HPDE6-E6E7 (cell line): ENCODE results near the gene IL17RD.

Experiments
- DNase-seq: peaks from one replicate; pipeline ENCODE4 v3.0.0; 2011; ENCODE audit warnings: missing footprints; ENCODE audit errors: extremely low spot score

The IL17RD gene

GRCh38 chr3:57065588-57065987 lies 99.6 kb downstream of the IL17RD start:
- DNase-seq: no peak

- no peak for DNase-seq
Measured at GRCh38 chr3:57064572-57064971, 100.6 kb downstream of the IL17RD start.

GRCh38 chr3:57064001-57064400 lies 101.2 kb downstream of the IL17RD start:
- DNase-seq: no peak

- no peak for DNase-seq
Measured at GRCh38 chr3:57063032-57063431, 102.1 kb downstream of the IL17RD start.

- no peak for DNase-seq
Measured at GRCh38 chr3:57062101-57062631, 103.0 kb downstream of the IL17RD start.

GRCh38 chr3:57061556-57061955 lies 103.6 kb downstream of the IL17RD start:
- no peak for DNase-seq

- peak; percentile 94 for DNase-seq
Measured at GRCh38 chr3:57060089-57060821, 104.9 kb downstream of the IL17RD start, which contains the start of gene SPATA12. SPATA12 (plus strand) TSS chr3:57060664; CDS start chr3:57073695, 13,031 bp downstream.

GRCh38 chr3:57059411-57059810 lies 105.7 kb downstream of the IL17RD start:
- no peak for DNase-seq

- DNase-seq: no peak
Measured at GRCh38 chr3:57057351-57057750, 107.8 kb downstream of the IL17RD start.

- DNase-seq: no peak
Measured at GRCh38 chr3:57053122-57053521, 112.0 kb downstream of the IL17RD start.

GRCh38 chr3:57052662-57053061 lies 112.5 kb downstream of the IL17RD start:
- no peak for DNase-seq

- DNase-seq: no peak
Measured at GRCh38 chr3:57048728-57049127, 116.4 kb downstream of the IL17RD start.

- no peak for DNase-seq
Measured at GRCh38 chr3:57048052-57048671, 117.0 kb downstream of the IL17RD start.

GRCh38 chr3:57046101-57046765 lies 118.9 kb downstream of the IL17RD start:
- DNase-seq: no peak

GRCh38 chr3:57043518-57043917 lies 121.6 kb downstream of the IL17RD start:
- DNase-seq: no peak

- DNase-seq: no peak
Measured at GRCh38 chr3:57041674-57042073, 123.5 kb downstream of the IL17RD start.
